RPMI7951 (cell line): Measurements from ENCODE around the gene SEC24D. TPM values are rescaled to one million over a fixed set of nuclear protein-coding genes. Genes with fewer than 3 reads are reported as not detected.
A peak's percentile ranks its signal among the peaks of the same experiment; 100 is the strongest.
"Not testable (repeated sequence)": the region's sequence is repeated elsewhere in the genome, so short reads cannot be mapped to it uniquely, and the experiment has no call there.

ENCODE experiments used
- DNase-seq: peaks from one replicate; pipeline ENCODE4 v3.0.0-alpha.2; 2012; ENCODE audit warnings: low read depth
- total RNA-seq: library from RNA; depleted of rRNA; stranded (reverse); fragments of >200 nt; shearing (Covaris generic); gene quantifications from 2 replicates; pipeline ENCODE4 v1.2.3, GENCODE V29; 2014; rRNA removed

The SEC24D gene
- 60.3 and 88.3 TPM in 2 replicates for total RNA-seq

- peak; percentile 84 for DNase-seq
These were observed at the start of gene SEC24D for GRCh38 chr4:118835571-118836300. SEC24D (minus strand) TSS chr4:118836126; CDS start chr4:118833696, 2,430 bp downstream.

GRCh38 chr4:118884716-118885115, 48.8 kb upstream of the SEC24D start:
- DNase-seq = no peak

GRCh38 chr4:118883861-118884260, 47.9 kb upstream of the SEC24D start:
- no peak for DNase-seq

- no peak for DNase-seq
These were observed 45.7 kb upstream of the SEC24D start for GRCh38 chr4:118881512-118882146.

GRCh38 chr4:118879409-118879808, 43.5 kb upstream of the SEC24D start:
- DNase-seq = peak; percentile 18

GRCh38 chr4:118878507-118878906, 42.6 kb upstream of the SEC24D start:
- not testable (repeated sequence) for DNase-seq

GRCh38 chr4:118877797-118878196, 41.9 kb upstream of the SEC24D start:
- DNase-seq = no peak

GRCh38 chr4:118872181-118872580, 36.3 kb upstream of the SEC24D start:
- no peak for DNase-seq

GRCh38 chr4:118869808-118870342, 33.9 kb upstream of the SEC24D start:
- no peak for DNase-seq

- DNase-seq = no peak
These were observed 31.6 kb upstream of the SEC24D start for GRCh38 chr4:118867311-118868067.

GRCh38 chr4:118866442-118866841, 30.5 kb upstream of the SEC24D start:
- DNase-seq = no peak

GRCh38 chr4:118865091-118865708, 29.3 kb upstream of the SEC24D start:
- DNase-seq = peak; percentile 67

- DNase-seq = no peak
These were observed 22.9 kb upstream of the SEC24D start for GRCh38 chr4:118858779-118859178.

- no peak for DNase-seq
These were observed 21.8 kb upstream of the SEC24D start for GRCh38 chr4:118857760-118858159.

- DNase-seq = peak; percentile 41
These were observed 14.7 kb upstream of the SEC24D start for GRCh38 chr4:118850488-118851173.

GRCh38 chr4:118849867-118850487, 14.1 kb upstream of the SEC24D start:
- no peak for DNase-seq

GRCh38 chr4:118848901-118849300, 13.0 kb upstream of the SEC24D start:
- no peak for DNase-seq

GRCh38 chr4:118848242-118848641, 12.3 kb upstream of the SEC24D start:
- no peak for DNase-seq

GRCh38 chr4:118846979-118847378, 11.1 kb upstream of the SEC24D start:
- no peak for DNase-seq

GRCh38 chr4:118845552-118846050, 9.7 kb upstream of the SEC24D start:
- no peak for DNase-seq

- no peak for DNase-seq
These were observed 7.3 kb upstream of the SEC24D start for GRCh38 chr4:118843237-118843636.
